ENCODE data around the gene EVA1B. TPM values are rescaled to one million over a fixed set of nuclear protein-coding genes. Genes with fewer than 3 reads are reported as not detected.

Gene EVA1B
- total and polyA plus RNA-seq, 2 donors (not counting 3 experiments of a cell fraction or from before 2014, with no cell fraction given), result 64.7 to 132 TPM

- peaks cover 2% of the 10 kb centered on the region for H3K79me2 ChIP-seq (ENCODE audit: control insufficient read depth, insufficient read depth, low read length)
- H4K20me1 ChIP-seq (replicated peaks; ENCODE audit: control insufficient read depth, extremely low read depth, insufficient read depth, low read length), result no peaks in the 10 kb centered on the region
- DNase-seq (ENCODE audit: low read depth, low spot score) (no peak), FAIRE-seq (no peak)
- intact Hi-C loops (cut with micrococcal nuclease) (loop anchor here (1.0 kb wide), 1 partner anchor 9 kb away; no protein-coding TSS in a partner anchor), dilution Hi-C loops (cut with MboI; ENCODE audit: extremely low pct_ligation_motif_present, low sequenced_read_pairs) (no loop called here)
- no peaks in the 10 kb centered on the region for H3K9me1 ChIP-seq (replicated peaks; ENCODE audit: control insufficient read depth, extremely low read depth, insufficient read depth, low read length)
- ChIA-PET CTCF (interaction anchor here (0.8 to 2.4 kb wide), 3 partner anchors 9 to 58 kb away, joined by 3 to 8 read pairs (median 4); partner anchors contain the start of gene EVA1B), POLR2A (no interaction called here)
- no peak overlapping the region for H3K27ac ChIP-seq (ENCODE audit: insufficient read depth, low read depth, low read length)
- H2AFZ ChIP-seq (ENCODE audit: low read depth, low read length), result no peak overlapping the region
- no TSS peak for BruUV-seq (replicated peaks)
- H3K4me2 ChIP-seq (ENCODE audit: insufficient read depth, low read length), result no peak overlapping the region
- peaks cover 0 to 3% of the 10 kb centered on the region in 2 experiments for H3K36me3 ChIP-seq (ENCODE audit: control insufficient read depth in 2 of 2, extremely low read depth in 1 of 2, insufficient read depth in 2 of 2, low read length in 2 of 2)
- no peak overlapping the region for H3K9ac ChIP-seq (replicated peaks; ENCODE audit: extremely low read depth, insufficient read depth, low read length)
- H3K27me3 ChIP-seq (ENCODE audit: control insufficient read depth in 2 of 2, insufficient read depth in 2 of 2, low read length in 2 of 2), result no peaks in the 10 kb centered on the region
- H3K4me3 ChIP-seq (replicated peaks in 1 of 3; ENCODE audit: insufficient read depth in 1 of 3, low read depth in 1 of 3, low read length in 3 of 3), result no peak overlapping the region
- H3K4me1 ChIP-seq (ENCODE audit: control insufficient read depth, extremely low read depth, insufficient read depth, low read length), result peaks cover 15% of the 10 kb centered on the region
- TF ChIP-seq, protein P1, sequence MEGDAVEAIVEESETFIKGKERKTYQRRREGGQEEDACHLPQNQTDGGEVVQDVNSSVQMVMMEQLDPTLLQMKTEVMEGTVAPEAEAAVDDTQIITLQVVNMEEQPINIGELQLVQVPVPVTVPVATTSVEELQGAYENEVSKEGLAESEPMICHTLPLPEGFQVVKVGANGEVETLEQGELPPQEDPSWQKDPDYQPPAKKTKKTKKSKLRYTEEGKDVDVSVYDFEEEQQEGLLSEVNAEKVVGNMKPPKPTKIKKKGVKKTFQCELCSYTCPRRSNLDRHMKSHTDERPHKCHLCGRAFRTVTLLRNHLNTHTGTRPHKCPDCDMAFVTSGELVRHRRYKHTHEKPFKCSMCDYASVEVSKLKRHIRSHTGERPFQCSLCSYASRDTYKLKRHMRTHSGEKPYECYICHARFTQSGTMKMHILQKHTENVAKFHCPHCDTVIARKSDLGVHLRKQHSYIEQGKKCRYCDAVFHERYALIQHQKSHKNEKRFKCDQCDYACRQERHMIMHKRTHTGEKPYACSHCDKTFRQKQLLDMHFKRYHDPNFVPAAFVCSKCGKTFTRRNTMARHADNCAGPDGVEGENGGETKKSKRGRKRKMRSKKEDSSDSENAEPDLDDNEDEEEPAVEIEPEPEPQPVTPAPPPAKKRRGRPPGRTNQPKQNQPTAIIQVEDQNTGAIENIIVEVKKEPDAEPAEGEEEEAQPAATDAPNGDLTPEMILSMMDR (IDR thresholded peaks at IDR 0.05; ENCODE audit: extremely low read depth in 1 of 2, insufficient read depth in 1 of 2, low read depth in 1 of 2, low read length in 2 of 2), result no peak
- TF ChIP-seq GATA2 (IDR thresholded peaks at IDR 0.05; ENCODE audit: insufficient read depth, insufficient read length, low read depth, low read length), result no peak
- no peak for TF ChIP-seq MYC (IDR thresholded peaks at IDR 0.05; ENCODE audit: low read depth, low read length)
- TF ChIP-seq, protein P2, sequence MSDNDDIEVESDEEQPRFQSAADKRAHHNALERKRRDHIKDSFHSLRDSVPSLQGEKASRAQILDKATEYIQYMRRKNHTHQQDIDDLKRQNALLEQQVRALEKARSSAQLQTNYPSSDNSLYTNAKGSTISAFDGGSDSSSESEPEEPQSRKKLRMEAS (IDR thresholded peaks at IDR 0.05; ENCODE audit: insufficient read depth, insufficient read length), result no peak
- no peak for TF ChIP-seq POLR2A (IDR thresholded peaks at IDR 0.05; ENCODE audit: low read depth, low read length)
- no peak for TF ChIP-seq FOS (IDR thresholded peaks at IDR 0.05; ENCODE audit: borderline replicate concordance, insufficient read depth, low read length)
- TF ChIP-seq JUN (IDR thresholded peaks at IDR 0.05; ENCODE audit: borderline replicate concordance, insufficient read depth, insufficient read length, low read depth), result no peak
- TF ChIP-seq POLR2AphosphoS5 (IDR thresholded peaks at IDR 0.05; ENCODE audit: insufficient read depth, low read depth, low read length), result no peak
- no peak for TF ChIP-seq EZH2 (IDR thresholded peaks at IDR 0.05; ENCODE audit: borderline replicate concordance, low read depth, low read length, severe bottlenecking)
- no peaks in the 10 kb centered on the region for H3K9me3 ChIP-seq (replicated peaks; ENCODE audit: control insufficient read depth, insufficient read depth, low read length)
Measured at GRCh38 chr1:36309397-36309796, 14.0 kb downstream of the EVA1B start.

Measured in endothelial cell of umbilical vein (primary cell).